ENCODE results near the gene HSD11B2. TPM values are rescaled to one million over a fixed set of nuclear protein-coding genes. Genes with fewer than 3 reads are reported as not detected.

The HSD11B2 gene
- total and polyA plus RNA-seq, 5 experiments from 2014 or later: not detected

DNA sequence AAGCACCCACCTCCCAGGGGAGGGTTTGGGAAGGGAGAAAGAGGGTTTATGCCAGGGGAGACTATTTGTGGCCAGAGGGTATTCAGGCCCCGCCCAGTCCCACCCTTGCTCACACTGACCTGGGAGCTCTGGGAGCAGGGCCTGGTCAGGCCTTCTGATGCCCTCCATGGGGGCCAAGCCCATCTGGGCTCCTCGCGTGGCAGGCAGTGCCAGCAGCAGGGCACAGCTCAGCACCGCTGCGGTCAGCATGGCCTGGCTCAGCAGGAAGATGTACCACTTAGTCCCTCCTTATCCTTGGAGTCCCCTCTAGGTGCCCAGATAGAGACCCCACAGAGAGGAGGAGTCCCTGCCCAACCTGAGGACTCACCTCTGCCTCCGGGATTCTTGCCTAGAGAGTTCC lies 52.2 kb downstream of the HSD11B2 start, which contains the start of gene AGRP:
Gene AGRP, minus strand, starts transcription at position 398 of the 400 bp plus-strand sequence. Its CDS starts 149 bp downstream, at position 249.
- H3K9me3 Mint-ChIP-seq: no peaks in the 10 kb centered on the region
- H3K4me3 Mint-ChIP-seq: peak within 1 kb of the TSS; percentile 95 to 100 (median 98)
- no peaks in the 10 kb centered on the region for H3K27me3 Mint-ChIP-seq
- DNase-seq: no peak
- peaks cover 15 to 56% (median 40%) of the 10 kb centered on the region in 4 donors for H3K4me1 Mint-ChIP-seq
- peak within 1 kb of the TSS; percentile 79 to 100 (median 98) for H3K27ac Mint-ChIP-seq
- ATAC-seq: no peak
- H3K36me3 Mint-ChIP-seq: peaks cover 0 to 30% (median 2%) of the 10 kb centered on the region in 3 donors
- POLR2A ChIA-PET: interaction anchor here (0.6 to 1.6 kb wide), 2 partner anchors 8 to 36 kb away, joined by 6 to 12 read pairs; no protein-coding TSS in a partner anchor

DNA sequence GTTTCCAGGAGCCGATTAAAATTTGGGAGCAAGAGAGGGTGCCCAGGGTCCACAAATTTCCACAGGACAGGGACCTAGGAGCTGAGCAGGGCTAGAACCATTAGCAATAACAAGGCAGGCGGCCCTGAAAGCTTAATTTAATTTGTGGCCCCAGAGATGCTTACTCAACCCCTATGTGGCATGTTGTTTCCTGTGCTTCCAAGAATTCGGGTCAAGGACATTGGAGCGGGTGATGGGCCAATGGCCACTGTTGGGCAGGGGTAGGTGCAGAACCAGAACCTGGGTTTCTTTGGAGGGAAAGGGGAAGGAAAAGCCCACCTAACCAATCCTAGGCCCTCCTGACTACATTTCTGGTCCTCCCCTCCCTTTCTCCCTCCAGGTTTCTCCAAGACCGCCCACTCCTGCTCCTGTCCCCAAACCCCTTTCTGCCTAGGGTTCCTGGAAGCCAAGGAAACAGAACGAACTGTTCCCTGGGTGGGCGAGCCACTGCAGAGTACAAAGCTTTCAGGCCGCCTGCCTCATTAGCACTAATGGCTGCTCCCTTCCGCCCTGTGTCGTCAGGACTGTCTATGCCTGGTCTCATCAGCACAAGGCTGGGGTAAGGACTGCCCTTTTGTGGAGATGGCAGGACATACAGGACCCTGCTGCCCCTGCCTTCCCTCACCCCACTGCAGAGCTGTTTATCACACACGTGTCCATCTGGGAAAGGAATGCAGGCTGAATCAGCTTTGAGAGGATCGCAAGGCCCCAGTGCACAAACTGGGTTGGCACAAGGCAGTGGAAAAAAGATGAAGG lies 53.0 kb downstream of the HSD11B2 start:
- H3K27ac Mint-ChIP-seq: peak overlapping the region in 6 of 10 donors; percentile 17 to 80 (median 56)
- POLR2A ChIA-PET: interaction anchor here (0.6 to 1.6 kb wide), 2 partner anchors 8 to 35 kb away, joined by 6 to 12 read pairs; no protein-coding TSS in a partner anchor
- peaks cover 15 to 54% (median 37%) of the 10 kb centered on the region in 4 donors for H3K4me1 Mint-ChIP-seq
- H3K9me3 Mint-ChIP-seq: no peaks in the 10 kb centered on the region
- peak overlapping the region in 2 of 10 donors; percentile 20 to 45 for H3K4me3 Mint-ChIP-seq
- H3K27me3 Mint-ChIP-seq: no peaks in the 10 kb centered on the region
- peaks cover 0 to 30% (median 2%) of the 10 kb centered on the region in 3 donors for H3K36me3 Mint-ChIP-seq
- ATAC-seq (no peak), DNase-seq (no peak)

GRCh38 chr16:67486805-67487204 lies 55.9 kb downstream of the HSD11B2 start:
- H3K9me3 Mint-ChIP-seq: no peaks in the 10 kb centered on the region
- H3K4me1 Mint-ChIP-seq: peaks cover 12 to 60% (median 23%) of the 10 kb centered on the region in 4 donors
- peak overlapping the region in 4 of 10 donors; percentile 40 to 53 (median 42) for H3K27ac Mint-ChIP-seq
- POLR2A ChIA-PET: no interaction called here
- no peak for DNase-seq
- peaks cover 0 to 32% (median 4%) of the 10 kb centered on the region in 3 donors for H3K36me3 Mint-ChIP-seq
- H3K4me3 Mint-ChIP-seq: no peak overlapping the region
- ATAC-seq: no peak
- no peaks in the 10 kb centered on the region for H3K27me3 Mint-ChIP-seq

Other genes with a start within 250 kb of the HSD11B2 start
- gene MATCAP1, start 247.2 kb upstream of the HSD11B2 start, total RNA-seq: 1 to 10 TPM; 4.2 to 7.5 TPM
- gene MATCAP1, start 247.2 kb upstream of the HSD11B2 start, polyA plus RNA-seq: under 1 TPM; 0.28 to 0.98 (median 0.75) TPM
- not detected for gene EXOC3L1, start 241.0 kb upstream of the HSD11B2 start, total RNA-seq
- gene EXOC3L1, start 241.0 kb upstream of the HSD11B2 start, polyA plus RNA-seq: under 1 TPM; 0.20 to 0.32 (median 0.31) TPM
- gene E2F4, start 239.0 kb upstream of the HSD11B2 start, total RNA-seq: 10 to 100 TPM; 86.3 to 87.1 TPM
- gene E2F4, start 239.0 kb upstream of the HSD11B2 start, polyA plus RNA-seq: 10 to 100 TPM; 40.7 to 67.8 (median 63.4) TPM
- gene ELMO3, start 232.0 kb upstream of the HSD11B2 start, total RNA-seq: 1 to 10 TPM; 5.0 to 5.6 TPM
- gene ELMO3, start 232.0 kb upstream of the HSD11B2 start, polyA plus RNA-seq: not detected
- 10 to 100 TPM; 40.0 to 40.2 TPM for gene TMEM208, start 204.0 kb upstream of the HSD11B2 start, total RNA-seq
- 10 to 100 TPM; 65.3 to 88.4 (median 76.4) TPM for gene TMEM208, start 204.0 kb upstream of the HSD11B2 start, polyA plus RNA-seq
- gene FHOD1, start 183.6 kb upstream of the HSD11B2 start, total RNA-seq: 10 to 100 TPM; 34.5 to 47.3 TPM
- 1 to 10 TPM; 1.6 to 3.0 (median 2.3) TPM for gene FHOD1, start 183.6 kb upstream of the HSD11B2 start, polyA plus RNA-seq
- gene SLC9A5, start 182.1 kb upstream of the HSD11B2 start, total RNA-seq: 1 to 10 TPM; 1.6 to 2.7 TPM
- under 1 TPM; 0.04 to 0.20 (median 0.19) TPM for gene SLC9A5, start 182.1 kb upstream of the HSD11B2 start, polyA plus RNA-seq
- 10 to 100 TPM; 39.1 to 41.0 TPM for gene PLEKHG4, start 151.6 kb upstream of the HSD11B2 start, total RNA-seq
- 10 to 100 TPM in 1 of 3 donors, 1 to 10 TPM in 2; 7.9 to 11.7 (median 8.3) TPM for gene PLEKHG4, start 151.6 kb upstream of the HSD11B2 start, polyA plus RNA-seq
- not detected for gene KCTD19, start 104.4 kb upstream of the HSD11B2 start, total RNA-seq
- under 1 TPM in 1 of 3 donors, not detected in 2; 0.03 TPM for gene KCTD19, start 104.4 kb upstream of the HSD11B2 start, polyA plus RNA-seq
- under 1 TPM in 1 of 2 experiments, not detected in 1; 0.49 TPM for gene LRRC36, start 104.3 kb upstream of the HSD11B2 start, total RNA-seq
- not detected for gene LRRC36, start 104.3 kb upstream of the HSD11B2 start, polyA plus RNA-seq
- gene TPPP3, start 37.6 kb upstream of the HSD11B2 start, total RNA-seq: not detected
- gene TPPP3, start 37.6 kb upstream of the HSD11B2 start, polyA plus RNA-seq: not detected
- under 1 TPM in 1 of 2 experiments, not detected in 1; 0.52 TPM for gene ZDHHC1, start 14.6 kb upstream of the HSD11B2 start, total RNA-seq
- under 1 TPM; 0.18 to 0.28 (median 0.27) TPM for gene ZDHHC1, start 14.6 kb upstream of the HSD11B2 start, polyA plus RNA-seq
- gene ATP6V0D1, start 50.0 kb downstream of the HSD11B2 start, total RNA-seq: 10 to 100 TPM; 33.3 to 35.1 TPM
- gene ATP6V0D1, start 50.0 kb downstream of the HSD11B2 start, polyA plus RNA-seq: 10 to 100 TPM; 74.7 to 89.6 (median 77.5) TPM
- gene AGRP, start 52.4 kb downstream of the HSD11B2 start, total RNA-seq: not detected
- gene AGRP, start 52.4 kb downstream of the HSD11B2 start, polyA plus RNA-seq: not detected
- gene RIPOR1, start 97.7 kb downstream of the HSD11B2 start, total RNA-seq: 10 to 100 TPM; 50.1 to 57.2 TPM
- gene RIPOR1, start 97.7 kb downstream of the HSD11B2 start, polyA plus RNA-seq: 1 to 10 TPM; 1.5 to 3.0 (median 2.3) TPM
- 10 to 100 TPM; 67.5 to 67.6 TPM for gene CTCF, start 131.4 kb downstream of the HSD11B2 start, total RNA-seq
- 10 to 100 TPM; 37.1 to 61.1 (median 51.9) TPM for gene CTCF, start 131.4 kb downstream of the HSD11B2 start, polyA plus RNA-seq
- gene CARMIL2, start 214.0 kb downstream of the HSD11B2 start, total RNA-seq: 100 to 1,000 TPM; 184 to 189 TPM
- gene CARMIL2, start 214.0 kb downstream of the HSD11B2 start, polyA plus RNA-seq: 10 to 100 TPM; 12.8 to 28.7 (median 13.3) TPM
- 10 to 100 TPM; 41.8 to 46.6 TPM for gene ACD, start 229.1 kb downstream of the HSD11B2 start, total RNA-seq
- gene ACD, start 229.1 kb downstream of the HSD11B2 start, polyA plus RNA-seq: 10 to 100 TPM; 24.6 to 38.1 (median 28.2) TPM
- 1 to 10 TPM; 4.3 to 6.0 TPM for gene PARD6A, start 229.8 kb downstream of the HSD11B2 start, total RNA-seq
- 10 to 100 TPM; 10.6 to 13.3 (median 11.2) TPM for gene PARD6A, start 229.8 kb downstream of the HSD11B2 start, polyA plus RNA-seq
- 1 to 10 TPM; 7.5 to 8.4 TPM for gene ENKD1, start 235.6 kb downstream of the HSD11B2 start, total RNA-seq
- 1 to 10 TPM; 1.5 to 2.8 (median 1.6) TPM for gene ENKD1, start 235.6 kb downstream of the HSD11B2 start, polyA plus RNA-seq
- 1 to 10 TPM; 4.7 to 6.1 TPM for gene C16orf86, start 235.7 kb downstream of the HSD11B2 start, total RNA-seq
- gene C16orf86, start 235.7 kb downstream of the HSD11B2 start, polyA plus RNA-seq: 1 to 10 TPM; 4.3 to 5.1 (median 4.3) TPM

Measured in naive thymus-derived CD8-positive, alpha-beta T cell (primary cell).